GM03348 (cell line): Measurements from ENCODE around the gene KNOP1.
"Not testable (repeated sequence)": the region's sequence is repeated elsewhere in the genome, so short reads cannot be mapped to it uniquely, and the experiment has no call there.

ENCODE experiments used
- DNase-seq: peaks from one replicate; pipeline ENCODE4 v3.0.0; 2012; ENCODE audit warnings: low spot score

The KNOP1 gene

GRCh38 chr16:19683453-19684236 is 34.4 kb downstream of the KNOP1 start:
- no peak for DNase-seq

GRCh38 chr16:19681637-19682036 is 36.4 kb downstream of the KNOP1 start:
- DNase-seq = no peak

DNA sequence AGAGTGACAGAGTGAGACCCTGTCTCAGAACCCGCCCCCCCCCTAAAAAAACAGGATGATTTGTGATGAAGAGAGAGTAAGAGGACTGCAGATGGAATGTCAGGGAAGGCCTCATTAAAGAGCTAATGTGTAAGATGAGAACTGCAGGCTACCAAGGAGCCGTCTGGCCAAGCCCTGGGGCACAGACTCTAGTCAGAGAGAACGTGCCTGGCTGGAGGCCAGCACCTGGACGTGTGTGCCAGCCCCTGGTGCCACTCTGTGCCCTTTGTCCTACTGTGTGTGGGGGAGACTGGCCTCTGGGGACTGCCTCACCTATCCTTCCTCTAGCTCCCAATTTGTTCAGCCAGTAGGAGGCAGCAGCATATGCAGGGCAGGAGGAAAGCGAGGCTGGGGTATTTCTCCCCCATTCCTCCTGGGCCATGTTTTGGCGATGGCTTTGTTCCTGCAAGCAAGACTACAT is 37.1 kb downstream of the KNOP1 start:
- DNase-seq = no peak

GRCh38 chr16:19679281-19679680 is 38.7 kb downstream of the KNOP1 start:
- not testable (repeated sequence) for DNase-seq

- no peak for DNase-seq
Measured at GRCh38 chr16:19678804-19679203, 39.2 kb downstream of the KNOP1 start.

- no peak for DNase-seq
Measured at GRCh38 chr16:19677402-19677801, 40.6 kb downstream of the KNOP1 start.

- no peak for DNase-seq
Measured at GRCh38 chr16:19674485-19674884, 43.5 kb downstream of the KNOP1 start.

- no peak for DNase-seq
Measured at GRCh38 chr16:19672378-19672777, 45.6 kb downstream of the KNOP1 start.

DNA sequence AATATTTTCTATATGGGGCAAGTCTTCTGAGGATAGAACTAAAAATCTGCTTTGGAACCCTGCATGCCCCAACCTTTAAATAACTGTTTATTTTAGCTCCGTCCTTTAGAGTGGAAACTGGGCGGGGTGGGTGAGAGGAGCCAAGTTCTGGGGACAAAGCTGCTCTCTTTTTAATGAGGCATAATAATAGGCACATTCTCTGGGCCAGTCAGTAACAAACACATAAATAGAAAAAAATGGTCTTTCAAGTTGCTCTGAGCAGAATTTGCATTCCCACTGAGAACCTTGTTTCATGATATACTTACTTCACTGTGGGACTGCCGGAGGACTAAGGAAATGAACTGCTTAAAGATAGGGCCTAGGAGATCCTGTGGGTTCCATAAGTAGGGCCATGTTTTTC is 51.5 kb downstream of the KNOP1 start:
- no peak for DNase-seq

DNA sequence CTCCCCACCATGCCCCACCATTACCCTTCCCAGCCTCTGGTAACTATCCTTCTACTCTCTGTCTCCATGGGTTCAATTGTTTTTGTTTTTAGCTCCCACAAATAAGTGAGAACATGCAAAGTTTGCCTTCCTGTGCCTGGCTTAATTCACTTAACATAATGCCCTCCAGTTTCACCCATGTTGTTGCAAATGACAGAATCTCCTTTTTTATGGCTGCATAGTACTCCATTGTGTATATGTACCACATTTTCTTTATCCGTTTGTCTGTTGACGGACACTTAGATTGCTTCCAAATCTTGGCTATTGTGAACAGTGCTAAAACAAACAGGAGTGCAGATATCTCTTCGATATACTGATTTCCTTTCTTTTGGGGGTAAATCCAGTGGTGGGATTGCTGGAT is 52.7 kb downstream of the KNOP1 start:
- not testable (repeated sequence) for DNase-seq

DNA sequence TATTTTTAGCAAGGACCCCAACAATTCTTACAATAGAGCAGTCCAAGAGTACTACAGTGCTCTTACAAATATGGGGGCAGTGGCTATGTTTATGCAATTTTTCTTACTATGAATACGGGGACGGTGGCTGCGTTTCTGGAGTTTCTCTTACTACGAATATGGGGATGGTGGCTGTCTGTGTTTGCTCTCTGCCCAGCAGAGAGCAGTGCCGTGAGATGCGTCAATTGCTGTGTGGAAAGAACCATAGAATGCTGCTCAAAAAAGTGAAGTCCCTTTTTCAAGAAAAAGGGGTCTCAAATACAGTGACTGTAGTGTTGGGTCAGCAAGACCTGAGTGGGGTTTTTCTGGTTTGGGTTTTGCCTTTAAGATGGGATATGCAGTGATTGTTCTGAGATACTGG is 53.9 kb downstream of the KNOP1 start:
- no peak for DNase-seq

GRCh38 chr16:19662351-19662750 is 55.7 kb downstream of the KNOP1 start:
- no peak for DNase-seq

GRCh38 chr16:19660432-19660831 is 57.6 kb downstream of the KNOP1 start:
- no peak for DNase-seq

- no peak for DNase-seq
Measured at GRCh38 chr16:19659554-19659953, 58.5 kb downstream of the KNOP1 start.

DNA sequence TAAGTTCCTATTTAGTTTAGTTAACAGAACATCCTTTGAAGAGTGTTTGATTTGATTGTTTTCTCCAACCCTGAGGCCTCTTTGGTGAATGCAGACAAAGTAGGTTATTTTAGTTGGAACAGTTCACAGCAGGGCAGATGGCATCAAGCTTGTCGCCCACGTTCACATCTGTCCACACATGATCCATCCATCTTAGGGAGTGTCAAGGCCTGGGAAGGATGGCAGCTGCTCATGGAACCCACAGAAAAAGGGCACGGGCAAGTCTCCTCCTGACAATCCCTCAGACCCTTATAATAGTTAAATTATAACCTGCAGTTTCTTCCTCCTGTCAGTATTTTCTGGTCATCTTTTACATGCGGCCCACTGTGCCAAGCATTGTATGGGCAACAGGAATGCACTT is 60.2 kb downstream of the KNOP1 start:
- no peak for DNase-seq

GRCh38 chr16:19655242-19655777 is 62.7 kb downstream of the KNOP1 start:
- DNase-seq = no peak

DNA sequence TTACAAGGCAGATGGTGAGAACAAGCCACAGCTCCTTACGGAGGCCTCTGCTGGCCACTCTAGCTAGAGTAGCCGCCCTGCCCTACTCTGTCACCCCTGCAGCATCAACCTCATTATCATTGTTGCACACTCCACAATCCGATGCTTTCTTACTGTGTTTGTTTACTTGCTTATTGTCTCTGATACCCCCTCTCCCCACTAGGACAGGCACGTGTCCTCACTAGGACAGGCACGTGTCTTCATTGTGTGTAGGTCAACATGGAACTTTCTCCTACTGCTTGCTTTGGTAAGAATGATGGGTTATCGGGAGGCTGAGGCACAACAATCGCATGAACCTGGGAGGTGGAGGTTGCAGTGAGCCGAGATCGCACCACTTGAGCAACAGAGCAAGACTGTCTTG is 63.9 kb downstream of the KNOP1 start:
- no peak for DNase-seq
